SK-N-SH (cell line): Measurements from ENCODE around the gene PTPRC. TPM values are rescaled to one million over a fixed set of nuclear protein-coding genes. Genes with fewer than 3 reads are reported as not detected.
A peak's percentile ranks its signal among the peaks of the same experiment; 100 is the strongest.

Experiments used
- CTCF ChIA-PET: fragments of 300-600, 350-600 bp; formaldehyde crosslinking; extraction: SDS; loops from one replicate; lab custom pipeline; 2021; lab: Yijun Ruan, JAX
- POLR2A ChIA-PET: fragments of 350-600 bp; sonication (Branson Sonifier 250); formaldehyde crosslinking; extraction: SDS; loops from one replicate; lab custom pipeline; 2020; ENCODE audit warnings: antibody characterized with exemption, inconsistent platforms; lab: Yijun Ruan, JAX
- DNase-seq: peaks from one replicate; pipeline ENCODE4 v3.0.0; 2012
- H2AFZ ChIP-seq: fragments of 200-600 bp; sonication (generic); 2 replicates; pipeline ENCODE4 v1.8.1; 2016; ENCODE audit warnings: antibody characterized with exemption, mild to moderate bottlenecking, low read depth
- H3F3A ChIP-seq: fragments of 200-600 bp; sonication (generic); replicated peaks from 2 replicates; pipeline ENCODE3; 2016; ENCODE audit warnings: antibody characterized with exemption, mild to moderate bottlenecking; ENCODE audit not compliant: insufficient read depth
- H3K27ac ChIP-seq, 2 experiments: fragments of 200-500 bp in 1 of 2; fragments of 200-600 bp in 1 of 2; sonication (Bioruptor generic) in 1 of 2; sonication (generic), shearing (Covaris generic) in 1 of 2; 2 replicates each; pipeline versions ENCODE4 v1.5.1 to v1.6.1; 2014 to 2016; ENCODE audit warnings: low read depth in 2 of 2, inconsistent platforms in 1 of 2, low read length in 1 of 2, mild to moderate bottlenecking in 1 of 2, mixed read lengths in 1 of 2
- H3K27me3 ChIP-seq: fragments of 200-600 bp; sonication (generic), shearing (Covaris generic); 2 replicates; pipeline ENCODE4 v1.6.1; 2016; ENCODE audit warnings: mixed run types; ENCODE audit not compliant: insufficient read depth
- H3K36me3 ChIP-seq, 2 experiments: fragments of 200-500 bp in 1 of 2; fragments of 200-600 bp in 1 of 2; sonication (Bioruptor generic) in 1 of 2; sonication (generic) in 1 of 2; replicated peaks in 1 of 2; 2 replicates each; pipeline versions ENCODE3 to v1.5.1; 2014 to 2016; ENCODE audit warnings: low read length in 1 of 2, mild to moderate bottlenecking in 1 of 2; ENCODE audit not compliant: insufficient read depth in 2 of 2, control insufficient read depth in 1 of 2
- H3K4me1 ChIP-seq, 2 experiments: fragments of 200-500 bp in 1 of 2; fragments of 200-600 bp in 1 of 2; sonication (Bioruptor generic) in 1 of 2; sonication (generic), shearing (Covaris generic) in 1 of 2; 2 replicates each; pipeline versions ENCODE4 v1.5.1 to v1.6.1; 2014 to 2016; ENCODE audit warnings: low read depth in 1 of 2, low read length in 1 of 2, mixed run types in 1 of 2; ENCODE audit not compliant: insufficient read depth in 2 of 2, control insufficient read depth in 1 of 2
- H3K4me2 ChIP-seq: fragments of 200-600 bp; sonication (generic), shearing (Covaris generic); 2 replicates; pipeline ENCODE4 v1.6.1; 2017; ENCODE audit warnings: mixed run types
- H3K4me3 ChIP-seq, 2 experiments: fragments of 200-500 bp in 1 of 2; fragments of 200-600 bp in 1 of 2; sonication (Bioruptor generic) in 1 of 2; sonication (generic), shearing (Covaris generic) in 1 of 2; 2 replicates each; pipeline versions ENCODE4 v1.5.1 to v1.8.1; 2014 to 2016; ENCODE audit warnings: low read depth in 2 of 2, inconsistent platforms in 1 of 2, low read length in 1 of 2, mild to moderate bottlenecking in 1 of 2, mixed read lengths in 1 of 2, moderate library complexity in 1 of 2
- H3K79me2 ChIP-seq: fragments of 200-600 bp; sonication (generic); 2 replicates; pipeline ENCODE4 v1.8.1; 2017; ENCODE audit warnings: mild to moderate bottlenecking; ENCODE audit not compliant: insufficient read depth
- H3K9ac ChIP-seq: fragments of 200-600 bp; sonication (generic); 2 replicates; pipeline ENCODE4 v1.6.1; 2017; ENCODE audit warnings: mixed run types
- H3K9me2 ChIP-seq: fragments of 200-600 bp; sonication (generic); 2 replicates; pipeline ENCODE4 v1.6.1; 2017; ENCODE audit warnings: mixed run types
- H3K9me3 ChIP-seq: fragments of 200-600 bp; sonication (generic); 2 replicates; pipeline ENCODE4 v1.6.1; 2017; ENCODE audit warnings: mixed run types, mild to moderate bottlenecking, moderate library complexity
- H4K20me1 ChIP-seq: fragments of 200-600 bp; sonication (generic); 2 replicates; pipeline ENCODE4 v1.6.1; 2017; ENCODE audit warnings: mild to moderate bottlenecking, mixed run types; ENCODE audit not compliant: insufficient read depth
- CHD2 ChIP-seq: fragments of 150-350 bp; IDR thresholded peaks from 2 replicates; pipeline ENCODE4 v1.6.1; 2018; ENCODE audit warnings: low read length; ENCODE audit not compliant: partially characterized antibody
- FOSL2 ChIP-seq: IDR thresholded peaks from 2 replicates; pipeline ENCODE4 v1.4.0; 2012; ENCODE audit warnings: low read depth, mild to moderate bottlenecking, moderate library complexity, borderline replicate concordance
- FOXJ3 ChIP-seq: sonication (generic); formaldehyde crosslinking; IDR thresholded peaks from 2 replicates; pipeline ENCODE4 v1.5.1; 2020; ENCODE audit warnings: mild to moderate bottlenecking, missing genetic modification reagents
- FOXM1 ChIP-seq: IDR thresholded peaks from 2 replicates; pipeline ENCODE4 v1.4.0; 2012; ENCODE audit warnings: low read depth, mild to moderate bottlenecking
- GATA2 ChIP-seq: sonication (generic); formaldehyde crosslinking; IDR thresholded peaks from 2 replicates; pipeline ENCODE4 v1.5.0; 2020; ENCODE audit warnings: mild to moderate bottlenecking, missing genetic modification reagents
- MEF2A ChIP-seq: IDR thresholded peaks from 2 replicates; pipeline ENCODE4 v1.4.0; 2012; ENCODE audit warnings: low read depth, borderline replicate concordance
- RCOR1 ChIP-seq: fragments of 150-350 bp; IDR thresholded peaks from 2 replicates; pipeline ENCODE4 v1.6.1; 2017; ENCODE audit warnings: antibody characterized with exemption, low read length
- RFX5 ChIP-seq: IDR thresholded peaks from 2 replicates; pipeline ENCODE4 v1.6.1; 2012; ENCODE audit warnings: mild to moderate bottlenecking, improper control_type of control experiment, low read length
- TEAD4 ChIP-seq: IDR thresholded peaks from 2 replicates; pipeline ENCODE4 v1.4.0; 2012; ENCODE audit warnings: mild to moderate bottlenecking, borderline replicate concordance; ENCODE audit not compliant: insufficient read depth
- WGBS: methylation state at CpG from one replicate; pipeline ENCODE4 v1.1.6; 2017; ENCODE audit warnings: low lambda C conversion rate; 5-methylcytosine and 5-hydroxymethylcytosine counted together
- polyA plus RNA-seq, 3 experiments: library from polyadenylated mRNA; depleted of rRNA; stranded (reverse); fragments of >200 nt; gene quantifications; 2 replicates each; pipeline ENCODE4 v1.2.3, GENCODE V29; 2012
- TF ChIP-seq, protein P1 (sequence below): IDR thresholded peaks from 2 replicates; pipeline ENCODE4 v1.4.0; 2012; ENCODE audit warnings: low read depth, borderline replicate concordance
- TF ChIP-seq, protein P2 (sequence below): IDR thresholded peaks from 2 replicates; pipeline ENCODE4; 2012
- TF ChIP-seq, protein P3 (sequence below): fragments of 150-350 bp; IDR thresholded peaks from 2 replicates; pipeline ENCODE4 v1.6.1; 2017; ENCODE audit warnings: antibody characterized with exemption, low read length, low read depth, borderline replicate concordance
- TF ChIP-seq, protein P4 (sequence below): IDR thresholded peaks from 2 replicates; pipeline ENCODE4 v1.4.0; 2012; ENCODE audit warnings: low read depth, borderline replicate concordance
- TF ChIP-seq, protein P5 (sequence below): fragments of 150-350 bp; IDR thresholded peaks from 2 replicates; pipeline ENCODE4 v1.6.1; 2016; ENCODE audit warnings: mild to moderate bottlenecking, low read depth, low read length

The PTPRC gene
- polyA plus RNA-seq, 1 of the 3 experiments (the other 2 are of a cell fraction) = 0.03 TPM

DNA sequence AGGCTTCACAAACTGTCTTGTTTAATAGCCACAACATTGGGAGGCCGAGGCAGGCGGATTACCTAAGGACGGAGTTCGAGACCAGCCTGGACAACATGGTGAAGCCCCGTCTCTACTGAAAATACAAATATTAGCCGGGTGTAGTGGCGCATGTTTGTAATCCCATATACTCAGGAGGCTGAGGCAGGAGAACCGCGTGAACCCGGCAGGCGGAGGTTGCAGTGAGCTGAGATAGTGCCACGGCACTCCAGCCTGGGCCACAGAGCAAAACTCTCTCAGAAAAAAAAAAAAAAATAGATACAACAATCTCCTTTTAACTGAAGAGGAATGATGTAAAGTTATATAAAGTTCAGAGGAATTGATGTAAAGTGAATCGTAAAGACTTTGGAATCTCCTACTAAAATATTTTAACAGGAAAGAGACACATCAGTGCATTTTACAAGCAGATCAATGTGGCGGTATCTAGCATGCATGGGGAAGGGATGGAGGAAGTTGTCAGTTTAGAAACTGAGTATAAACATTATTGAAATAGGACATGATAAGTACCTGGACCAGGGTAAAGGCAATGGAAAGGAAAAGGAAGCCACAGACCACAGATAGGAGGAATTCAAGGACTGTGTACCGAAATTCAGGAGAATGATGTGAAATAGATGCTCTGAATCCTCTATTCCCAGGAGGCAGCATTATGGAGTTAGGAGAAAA is 41.5 kb downstream of the PTPRC start:
- POLR2A ChIA-PET = no interaction called here
- TF ChIP-seq RCOR1 (no peak), FOXJ3 (CRISPR knock-in tag) (no peak), GATA2 (no peak), CHD2 (no peak), TEAD4 (no peak), FOXM1 (no peak), FOSL2 (no peak), RFX5 (no peak), MEF2A (no peak)
- TF ChIP-seq, protein P1, sequence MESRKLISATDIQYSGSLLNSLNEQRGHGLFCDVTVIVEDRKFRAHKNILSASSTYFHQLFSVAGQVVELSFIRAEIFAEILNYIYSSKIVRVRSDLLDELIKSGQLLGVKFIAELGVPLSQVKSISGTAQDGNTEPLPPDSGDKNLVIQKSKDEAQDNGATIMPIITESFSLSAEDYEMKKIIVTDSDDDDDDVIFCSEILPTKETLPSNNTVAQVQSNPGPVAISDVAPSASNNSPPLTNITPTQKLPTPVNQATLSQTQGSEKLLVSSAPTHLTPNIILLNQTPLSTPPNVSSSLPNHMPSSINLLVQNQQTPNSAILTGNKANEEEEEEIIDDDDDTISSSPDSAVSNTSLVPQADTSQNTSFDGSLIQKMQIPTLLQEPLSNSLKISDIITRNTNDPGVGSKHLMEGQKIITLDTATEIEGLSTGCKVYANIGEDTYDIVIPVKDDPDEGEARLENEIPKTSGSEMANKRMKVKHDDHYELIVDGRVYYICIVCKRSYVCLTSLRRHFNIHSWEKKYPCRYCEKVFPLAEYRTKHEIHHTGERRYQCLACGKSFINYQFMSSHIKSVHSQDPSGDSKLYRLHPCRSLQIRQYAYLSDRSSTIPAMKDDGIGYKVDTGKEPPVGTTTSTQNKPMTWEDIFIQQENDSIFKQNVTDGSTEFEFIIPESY = no peak
- TF ChIP-seq, protein P2, sequence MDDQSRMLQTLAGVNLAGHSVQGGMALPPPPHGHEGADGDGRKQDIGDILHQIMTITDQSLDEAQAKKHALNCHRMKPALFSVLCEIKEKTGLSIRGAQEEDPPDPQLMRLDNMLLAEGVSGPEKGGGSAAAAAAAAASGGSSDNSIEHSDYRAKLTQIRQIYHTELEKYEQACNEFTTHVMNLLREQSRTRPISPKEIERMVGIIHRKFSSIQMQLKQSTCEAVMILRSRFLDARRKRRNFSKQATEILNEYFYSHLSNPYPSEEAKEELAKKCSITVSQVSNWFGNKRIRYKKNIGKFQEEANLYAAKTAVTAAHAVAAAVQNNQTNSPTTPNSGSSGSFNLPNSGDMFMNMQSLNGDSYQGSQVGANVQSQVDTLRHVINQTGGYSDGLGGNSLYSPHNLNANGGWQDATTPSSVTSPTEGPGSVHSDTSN = no peak
- TF ChIP-seq, protein P3, sequence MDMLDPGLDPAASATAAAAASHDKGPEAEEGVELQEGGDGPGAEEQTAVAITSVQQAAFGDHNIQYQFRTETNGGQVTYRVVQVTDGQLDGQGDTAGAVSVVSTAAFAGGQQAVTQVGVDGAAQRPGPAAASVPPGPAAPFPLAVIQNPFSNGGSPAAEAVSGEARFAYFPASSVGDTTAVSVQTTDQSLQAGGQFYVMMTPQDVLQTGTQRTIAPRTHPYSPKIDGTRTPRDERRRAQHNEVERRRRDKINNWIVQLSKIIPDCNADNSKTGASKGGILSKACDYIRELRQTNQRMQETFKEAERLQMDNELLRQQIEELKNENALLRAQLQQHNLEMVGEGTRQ = no peak
- TF ChIP-seq, protein P4, sequence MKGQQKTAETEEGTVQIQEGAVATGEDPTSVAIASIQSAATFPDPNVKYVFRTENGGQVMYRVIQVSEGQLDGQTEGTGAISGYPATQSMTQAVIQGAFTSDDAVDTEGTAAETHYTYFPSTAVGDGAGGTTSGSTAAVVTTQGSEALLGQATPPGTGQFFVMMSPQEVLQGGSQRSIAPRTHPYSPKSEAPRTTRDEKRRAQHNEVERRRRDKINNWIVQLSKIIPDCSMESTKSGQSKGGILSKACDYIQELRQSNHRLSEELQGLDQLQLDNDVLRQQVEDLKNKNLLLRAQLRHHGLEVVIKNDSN = no peak
- TF ChIP-seq, protein P5, sequence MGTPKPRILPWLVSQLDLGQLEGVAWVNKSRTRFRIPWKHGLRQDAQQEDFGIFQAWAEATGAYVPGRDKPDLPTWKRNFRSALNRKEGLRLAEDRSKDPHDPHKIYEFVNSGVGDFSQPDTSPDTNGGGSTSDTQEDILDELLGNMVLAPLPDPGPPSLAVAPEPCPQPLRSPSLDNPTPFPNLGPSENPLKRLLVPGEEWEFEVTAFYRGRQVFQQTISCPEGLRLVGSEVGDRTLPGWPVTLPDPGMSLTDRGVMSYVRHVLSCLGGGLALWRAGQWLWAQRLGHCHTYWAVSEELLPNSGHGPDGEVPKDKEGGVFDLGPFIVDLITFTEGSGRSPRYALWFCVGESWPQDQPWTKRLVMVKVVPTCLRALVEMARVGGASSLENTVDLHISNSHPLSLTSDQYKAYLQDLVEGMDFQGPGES = no peak
- TF ChIP-seq, all 33 proteins: peak for 0
- 98% methylated on average over 15 of the region's 15 CpGs for WGBS
- H4K20me1 ChIP-seq = no peaks in the 10 kb centered on the region
- H3K9me3 ChIP-seq = no peaks in the 10 kb centered on the region
- H3F3A ChIP-seq = peaks cover 28% of the 10 kb centered on the region
- H3K9me2 ChIP-seq = no peaks in the 10 kb centered on the region
- no peaks in the 10 kb centered on the region for H3K27me3 ChIP-seq
- H3K79me2 ChIP-seq = no peaks in the 10 kb centered on the region
- no peak overlapping the region for H3K4me3 ChIP-seq
- peak overlapping the region; percentile 10; the same call in 1 of the 2 replicates for H2AFZ ChIP-seq
- DNase-seq = no peak
- H3K9ac ChIP-seq = no peak overlapping the region
- no peak overlapping the region for H3K4me2 ChIP-seq
- CTCF ChIA-PET = no interaction called here
- H3K4me1 ChIP-seq = peaks cover 39 to 43% of the 10 kb centered on the region in 2 experiments; a peak in 3 of 4 replicates
- peak overlapping the region in 1 of 2 experiments; percentile 87; a peak in 1 of 4 replicates for H3K27ac ChIP-seq
- H3K36me3 ChIP-seq = no peaks in the 10 kb centered on the region
